Chondrocyte (in vitro differentiated cells): ENCODE measurements around the gene RAB11FIP3. TPM values are rescaled to one million over a fixed set of nuclear protein-coding genes. Genes with fewer than 3 reads are reported as not detected.
A peak's percentile ranks its signal among the peaks of the same experiment; 100 is the strongest.

Experiments used
- DNase-seq: peaks from one replicate; pipeline ENCODE4 v3.0.0; 2021; ENCODE audit warnings: mixed read lengths, low spot score
- H3K27ac Mint-ChIP-seq: one replicate; pipeline ENCODE4 v1.8.0; 2021; ENCODE audit warnings: mild to moderate bottlenecking, moderate library complexity, mixed read lengths; ENCODE audit not compliant: unreplicated experiment
- H3K27me3 Mint-ChIP-seq: 2 replicates; pipeline ENCODE4 v1.8.0; 2021; ENCODE audit warnings: low read depth, mixed read lengths
- H3K36me3 Mint-ChIP-seq: 2 replicates; pipeline ENCODE4 v1.8.0; 2021; ENCODE audit warnings: low read depth, mixed read lengths
- H3K4me1 Mint-ChIP-seq: 2 replicates; pipeline ENCODE4 v1.8.0; 2021; ENCODE audit warnings: low read depth, mild to moderate bottlenecking, mixed read lengths
- H3K4me3 Mint-ChIP-seq: one replicate; pipeline ENCODE4 v1.8.0; 2021; ENCODE audit warnings: mild to moderate bottlenecking, moderate library complexity, mixed read lengths; ENCODE audit not compliant: unreplicated experiment
- H3K9me3 Mint-ChIP-seq: 2 replicates; pipeline ENCODE4 v1.8.0; 2021; ENCODE audit warnings: low read depth, mixed read lengths
- CTCF ChIP-seq: fragments of 200-600 bp; sonication (generic); IDR thresholded peaks from 2 replicates; pipeline ENCODE4 v1.5.0; 2021; ENCODE audit warnings: antibody characterized with exemption, mild to moderate bottlenecking, moderate library complexity
- total RNA-seq: library from RNA; stranded (reverse); gene quantifications from 3 replicates; pipeline ENCODE4 v1.2.1, GENCODE V29; 2021

RAB11FIP3 gene
- total RNA-seq, 1 donor from 2014 or later = 45.1 TPM

- Mint-ChIP-seq H3K27me3 (peaks cover 5% of the 10 kb centered on the region), H3K4me1 (peaks cover 11% of the 10 kb centered on the region), H3K36me3 (no peaks in the 10 kb centered on the region), H3K27ac (no peak overlapping the region), H3K9me3 (no peaks in the 10 kb centered on the region), H3K4me3 (no peak overlapping the region)
- DNase-seq = no peak
- TF ChIP-seq CTCF = no peak
Observed at GRCh38 chr16:564690-565418, 139.4 kb downstream of the RAB11FIP3 start.

GRCh38 chr16:565419-566330 is 140.2 kb downstream of the RAB11FIP3 start:
- Mint-ChIP-seq H3K4me1 (peaks cover 12% of the 10 kb centered on the region), H3K27ac (no peak overlapping the region), H3K4me3 (no peak overlapping the region), H3K27me3 (peaks cover 5% of the 10 kb centered on the region), H3K36me3 (no peaks in the 10 kb centered on the region), H3K9me3 (no peaks in the 10 kb centered on the region)
- no peak for TF ChIP-seq CTCF
- DNase-seq = no peak

GRCh38 chr16:566475-567372 is 141.3 kb downstream of the RAB11FIP3 start, which contains the start of gene NHLRC4:
Gene NHLRC4 (plus strand): TSS chr16:567005. CDS start chr16:568048, 1,043 bp downstream.
- no peak within 1 kb of the TSS for H3K4me3 Mint-ChIP-seq
- no peak within 1 kb of the TSS for H3K27ac Mint-ChIP-seq

GRCh38 chr16:567373-568256 is 142.2 kb downstream of the RAB11FIP3 start:
- Mint-ChIP-seq H3K4me1 (peaks cover 27% of the 10 kb centered on the region), H3K27me3 (no peaks in the 10 kb centered on the region), H3K36me3 (no peaks in the 10 kb centered on the region), H3K27ac (no peak overlapping the region), H3K9me3 (no peaks in the 10 kb centered on the region), H3K4me3 (no peak overlapping the region)
- DNase-seq = no peak
- no peak for TF ChIP-seq CTCF

More at GRCh38 chr16:566475-567372, 141.3 kb downstream of the RAB11FIP3 start, which contains the start of gene NHLRC4:
- H3K36me3 Mint-ChIP-seq = no peaks in the 10 kb centered on the region
- H3K4me1 Mint-ChIP-seq = peaks cover 23% of the 10 kb centered on the region
- peaks cover 5% of the 10 kb centered on the region for H3K27me3 Mint-ChIP-seq
- DNase-seq = no peak
- H3K9me3 Mint-ChIP-seq = no peaks in the 10 kb centered on the region
- peak; percentile 9 for TF ChIP-seq CTCF
